Panc1 (cell line): Measurements from ENCODE around the gene RNU5B-1.

Experiments used
- POLR2AphosphoS5 ChIP-seq: IDR thresholded peaks from 2 replicates; pipeline ENCODE4 v1.6.1; 2012; ENCODE audit warnings: mild to moderate bottlenecking, low read depth, low read length, moderate library complexity
- SIN3A ChIP-seq: IDR thresholded peaks from 2 replicates; pipeline ENCODE4 v1.6.1; 2012; ENCODE audit warnings: low read depth, mild to moderate bottlenecking, low read length, moderate library complexity, borderline replicate concordance; ENCODE audit not compliant: insufficient read depth
- TCF7L2 ChIP-seq: IDR thresholded peaks from 2 replicates; pipeline ENCODE4 v1.6.1; 2011; ENCODE audit warnings: mild to moderate bottlenecking, low read depth, low read length, inconsistent platforms
- TF ChIP-seq, protein P1 (sequence below): fragments of 450-650 bp; IDR thresholded peaks from 2 replicates; pipeline ENCODE4 v1.5.1; 2017; ENCODE audit warnings: mild to moderate bottlenecking
- TF ChIP-seq, protein P2 (sequence below), 2 experiments: IDR thresholded peaks; 2 replicates each; pipeline ENCODE4 v1.6.1; 2011 to 2012; ENCODE audit warnings: low read depth in 2 of 2, control low read depth in 1 of 2, low read length in 1 of 2, mild to moderate bottlenecking in 1 of 2, moderate library complexity in 1 of 2; ENCODE audit not compliant: insufficient read depth in 1 of 2

DNA sequence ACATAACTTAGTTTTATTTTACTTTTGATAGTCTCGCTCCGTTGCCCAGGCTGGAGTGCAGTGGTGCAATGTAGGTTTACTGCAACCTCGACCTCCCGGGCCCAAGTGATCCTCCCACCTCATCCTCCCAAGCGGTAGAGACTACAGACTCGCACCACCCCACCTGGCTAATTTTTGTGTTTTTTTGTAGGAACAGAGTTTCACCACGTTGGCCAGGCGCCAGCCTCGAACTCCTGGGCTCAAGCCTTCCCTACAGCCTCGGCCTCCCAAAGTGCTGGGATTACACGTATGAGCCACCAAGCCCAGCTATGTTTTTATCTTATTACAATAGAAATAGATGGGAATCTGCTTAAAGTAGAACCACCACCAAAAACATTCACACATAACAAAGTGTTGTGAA lies 5.7 kb upstream of the RNU5B-1 start:
- TF ChIP-seq, protein P1, sequence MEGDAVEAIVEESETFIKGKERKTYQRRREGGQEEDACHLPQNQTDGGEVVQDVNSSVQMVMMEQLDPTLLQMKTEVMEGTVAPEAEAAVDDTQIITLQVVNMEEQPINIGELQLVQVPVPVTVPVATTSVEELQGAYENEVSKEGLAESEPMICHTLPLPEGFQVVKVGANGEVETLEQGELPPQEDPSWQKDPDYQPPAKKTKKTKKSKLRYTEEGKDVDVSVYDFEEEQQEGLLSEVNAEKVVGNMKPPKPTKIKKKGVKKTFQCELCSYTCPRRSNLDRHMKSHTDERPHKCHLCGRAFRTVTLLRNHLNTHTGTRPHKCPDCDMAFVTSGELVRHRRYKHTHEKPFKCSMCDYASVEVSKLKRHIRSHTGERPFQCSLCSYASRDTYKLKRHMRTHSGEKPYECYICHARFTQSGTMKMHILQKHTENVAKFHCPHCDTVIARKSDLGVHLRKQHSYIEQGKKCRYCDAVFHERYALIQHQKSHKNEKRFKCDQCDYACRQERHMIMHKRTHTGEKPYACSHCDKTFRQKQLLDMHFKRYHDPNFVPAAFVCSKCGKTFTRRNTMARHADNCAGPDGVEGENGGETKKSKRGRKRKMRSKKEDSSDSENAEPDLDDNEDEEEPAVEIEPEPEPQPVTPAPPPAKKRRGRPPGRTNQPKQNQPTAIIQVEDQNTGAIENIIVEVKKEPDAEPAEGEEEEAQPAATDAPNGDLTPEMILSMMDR: no peak
- TF ChIP-seq SIN3A (no peak), TCF7L2 (no peak), POLR2AphosphoS5 (no peak)
- TF ChIP-seq, protein P2, sequence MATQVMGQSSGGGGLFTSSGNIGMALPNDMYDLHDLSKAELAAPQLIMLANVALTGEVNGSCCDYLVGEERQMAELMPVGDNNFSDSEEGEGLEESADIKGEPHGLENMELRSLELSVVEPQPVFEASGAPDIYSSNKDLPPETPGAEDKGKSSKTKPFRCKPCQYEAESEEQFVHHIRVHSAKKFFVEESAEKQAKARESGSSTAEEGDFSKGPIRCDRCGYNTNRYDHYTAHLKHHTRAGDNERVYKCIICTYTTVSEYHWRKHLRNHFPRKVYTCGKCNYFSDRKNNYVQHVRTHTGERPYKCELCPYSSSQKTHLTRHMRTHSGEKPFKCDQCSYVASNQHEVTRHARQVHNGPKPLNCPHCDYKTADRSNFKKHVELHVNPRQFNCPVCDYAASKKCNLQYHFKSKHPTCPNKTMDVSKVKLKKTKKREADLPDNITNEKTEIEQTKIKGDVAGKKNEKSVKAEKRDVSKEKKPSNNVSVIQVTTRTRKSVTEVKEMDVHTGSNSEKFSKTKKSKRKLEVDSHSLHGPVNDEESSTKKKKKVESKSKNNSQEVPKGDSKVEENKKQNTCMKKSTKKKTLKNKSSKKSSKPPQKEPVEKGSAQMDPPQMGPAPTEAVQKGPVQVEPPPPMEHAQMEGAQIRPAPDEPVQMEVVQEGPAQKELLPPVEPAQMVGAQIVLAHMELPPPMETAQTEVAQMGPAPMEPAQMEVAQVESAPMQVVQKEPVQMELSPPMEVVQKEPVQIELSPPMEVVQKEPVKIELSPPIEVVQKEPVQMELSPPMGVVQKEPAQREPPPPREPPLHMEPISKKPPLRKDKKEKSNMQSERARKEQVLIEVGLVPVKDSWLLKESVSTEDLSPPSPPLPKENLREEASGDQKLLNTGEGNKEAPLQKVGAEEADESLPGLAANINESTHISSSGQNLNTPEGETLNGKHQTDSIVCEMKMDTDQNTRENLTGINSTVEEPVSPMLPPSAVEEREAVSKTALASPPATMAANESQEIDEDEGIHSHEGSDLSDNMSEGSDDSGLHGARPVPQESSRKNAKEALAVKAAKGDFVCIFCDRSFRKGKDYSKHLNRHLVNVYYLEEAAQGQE (IDR thresholded peaks at IDR 0.05; ENCODE audit: insufficient read depth in 1 of 2, low read depth in 2 of 2, low read length in 1 of 2): no peak
